ENCODE results near the gene NOC4L. TPM values are rescaled to one million over a fixed set of nuclear protein-coding genes. Genes with fewer than 3 reads are reported as not detected.

The NOC4L gene
- total RNA-seq, 2 experiments from 2014 or later: 31.0 to 47.6 TPM

- BruUV-seq (replicated peaks): no TSS peak
- intact Hi-C loops (cut with micrococcal nuclease; ENCODE audit: unreplicated experiment): no loop called here
- TF ChIP-seq CTCF (conservative IDR thresholded peaks at IDR 0.05; ENCODE audit: low read length) (no peak), EZH2phosphoT487 (IDR thresholded peaks at IDR 0.05; ENCODE audit: borderline replicate concordance, low read depth, low read length) (no peak)
- no peak overlapping the region for H2AFZ ChIP-seq (ENCODE audit: low read length)
- no peak overlapping the region for H3K27ac ChIP-seq (ENCODE audit: low read depth, low read length, poor library complexity, severe bottlenecking)
- peaks cover 8% of the 10 kb centered on the region; the same call in 1 of the 2 replicates for H3K79me2 ChIP-seq (ENCODE audit: insufficient read depth, low read depth, low read length)
- peaks cover 63% of the 10 kb centered on the region for H3K36me3 ChIP-seq (ENCODE audit: insufficient read depth, low read length)
- ChIA-PET POLR2A (no interaction called here), CTCF (ENCODE audit: unreplicated experiment) (no interaction called here)
- no peak overlapping the region for H3K4me3 ChIP-seq (ENCODE audit: low read depth, low read length, poor library complexity, severe bottlenecking)
- DNase-seq (ENCODE audit: low spot score): no peak
- H3K9me3 ChIP-seq (ENCODE audit: low read length): peaks cover under 1% of the 10 kb centered on the region; the same call in 1 of the 2 replicates
- no peak overlapping the region for H3K4me2 ChIP-seq (ENCODE audit: low read length)
- H3K4me1 ChIP-seq (ENCODE audit: insufficient read depth, low read length, poor library complexity, severe bottlenecking): peaks cover under 1% of the 10 kb centered on the region
- H3K9me2 ChIP-seq (ENCODE audit: insufficient read depth, low read length): no peaks in the 10 kb centered on the region
- H4K20me1 ChIP-seq (ENCODE audit: insufficient read depth, low read length): no peaks in the 10 kb centered on the region
Observed at GRCh38 chr12:132150780-132151144, 6.5 kb downstream of the NOC4L start.

- ChIA-PET POLR2A (no interaction called here), CTCF (ENCODE audit: unreplicated experiment) (no interaction called here)
- Histone ChIP-seq H2AFZ (ENCODE audit: low read length) (no peak overlapping the region), H3K36me3 (ENCODE audit: insufficient read depth, low read length) (peaks cover 63% of the 10 kb centered on the region), H3K4me3 (ENCODE audit: low read depth, low read length, poor library complexity, severe bottlenecking) (no peak overlapping the region), H3K9me3 (ENCODE audit: low read length) (peaks cover 6% of the 10 kb centered on the region), H3K4me1 (ENCODE audit: insufficient read depth, low read length, poor library complexity, severe bottlenecking) (no peaks in the 10 kb centered on the region), H3K4me2 (ENCODE audit: low read length) (no peak overlapping the region), H4K20me1 (ENCODE audit: insufficient read depth, low read length) (no peaks in the 10 kb centered on the region), H3K79me2 (ENCODE audit: insufficient read depth, low read depth, low read length) (peaks cover 3% of the 10 kb centered on the region; the same call in 1 of the 2 replicates), H3K27ac (ENCODE audit: low read depth, low read length, poor library complexity, severe bottlenecking) (no peak overlapping the region), H3K9me2 (ENCODE audit: insufficient read depth, low read length) (no peaks in the 10 kb centered on the region)
- intact Hi-C loops (cut with micrococcal nuclease; ENCODE audit: unreplicated experiment): no loop called here
- BruUV-seq (replicated peaks): TSS peak; percentile 48
- DNase-seq (ENCODE audit: low spot score): no peak
- TF ChIP-seq CTCF (conservative IDR thresholded peaks at IDR 0.05; ENCODE audit: low read length) (no peak), EZH2phosphoT487 (IDR thresholded peaks at IDR 0.05; ENCODE audit: borderline replicate concordance, low read depth, low read length) (no peak)
Observed at GRCh38 chr12:132151145-132151765, 7.0 kb downstream of the NOC4L start.

GRCh38 chr12:132151766-132152410 lies 7.6 kb downstream of the NOC4L start:
- ChIA-PET CTCF (ENCODE audit: unreplicated experiment) (interaction anchor here (0.6 kb wide), 1 partner anchor 274 kb away, joined by 7 read pairs; no protein-coding TSS in a partner anchor), POLR2A (no interaction called here)
- H3K4me1 ChIP-seq (ENCODE audit: insufficient read depth, low read length, poor library complexity, severe bottlenecking): no peaks in the 10 kb centered on the region
- H2AFZ ChIP-seq (ENCODE audit: low read length): no peak overlapping the region
- H3K36me3 ChIP-seq (ENCODE audit: insufficient read depth, low read length): peaks cover 63% of the 10 kb centered on the region
- TF ChIP-seq CTCF (conservative IDR thresholded peaks at IDR 0.05; ENCODE audit: low read length) (no peak), EZH2phosphoT487 (IDR thresholded peaks at IDR 0.05; ENCODE audit: borderline replicate concordance, low read depth, low read length) (no peak)
- no peak overlapping the region for H3K4me2 ChIP-seq (ENCODE audit: low read length)
- H3K9me2 ChIP-seq (ENCODE audit: insufficient read depth, low read length): no peaks in the 10 kb centered on the region
- intact Hi-C loops (cut with micrococcal nuclease; ENCODE audit: unreplicated experiment): loop anchor here (2.0 kb wide), 1 partner anchor 263 kb away; no protein-coding TSS in a partner anchor
- no peaks in the 10 kb centered on the region for H4K20me1 ChIP-seq (ENCODE audit: insufficient read depth, low read length)
- H3K79me2 ChIP-seq (ENCODE audit: insufficient read depth, low read depth, low read length): no peaks in the 10 kb centered on the region
- no TSS peak for BruUV-seq (replicated peaks)
- no peak overlapping the region for H3K4me3 ChIP-seq (ENCODE audit: low read depth, low read length, poor library complexity, severe bottlenecking)
- no peak overlapping the region for H3K27ac ChIP-seq (ENCODE audit: low read depth, low read length, poor library complexity, severe bottlenecking)
- no peak for DNase-seq (ENCODE audit: low spot score)
- peaks cover 12% of the 10 kb centered on the region for H3K9me3 ChIP-seq (ENCODE audit: low read length)
